Nucleus accumbens (tissue), 56 donors: Measurements from ENCODE around the gene FCGR2B.
"Not testable (repeated sequence)": the region's sequence is repeated elsewhere in the genome, so short reads cannot be mapped to it uniquely, and the experiment has no call there.

Source experiments
- DNase-seq, 56 donors: peaks; one replicate each; lab custom pipeline; 2025; lab: John Stamatoyannopoulos, UW

The FCGR2B gene

DNA sequence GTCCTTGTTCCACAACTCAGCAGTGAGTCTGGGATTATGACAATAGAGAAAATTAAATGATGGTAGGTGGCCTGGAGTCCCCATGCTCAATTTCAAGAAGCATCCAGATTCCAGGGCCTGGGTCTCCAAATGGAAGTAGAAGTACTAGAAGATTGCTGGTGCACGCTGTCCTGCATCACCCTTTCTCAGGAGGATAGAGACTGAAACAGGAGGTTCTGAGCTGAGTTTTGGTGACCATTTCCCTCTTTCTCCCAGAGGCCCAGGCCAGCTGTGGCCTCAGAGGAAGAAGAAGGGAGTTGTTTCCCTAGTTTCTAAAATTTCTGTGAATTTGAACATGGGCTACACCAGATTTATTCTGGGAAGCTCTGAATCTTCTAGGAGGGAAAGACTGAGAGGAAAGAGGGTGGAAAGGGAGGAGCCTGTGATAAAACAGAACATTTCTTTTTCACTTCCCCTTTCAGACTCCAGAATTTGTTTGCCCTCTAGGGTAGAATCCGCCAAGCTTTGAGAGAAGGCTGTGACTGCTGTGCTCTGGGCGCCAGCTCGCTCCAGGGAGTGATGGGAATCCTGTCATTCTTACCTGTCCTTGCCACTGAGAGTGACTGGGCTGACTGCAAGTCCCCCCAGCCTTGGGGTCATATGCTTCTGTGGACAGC lies at the start of gene FCGR2B:
Gene FCGR2B, plus strand, starts transcription at position 460 of the 656 bp plus-strand sequence. Its CDS starts 99 bp downstream, at position 559.
- DNase-seq = not testable (repeated sequence)

DNA sequence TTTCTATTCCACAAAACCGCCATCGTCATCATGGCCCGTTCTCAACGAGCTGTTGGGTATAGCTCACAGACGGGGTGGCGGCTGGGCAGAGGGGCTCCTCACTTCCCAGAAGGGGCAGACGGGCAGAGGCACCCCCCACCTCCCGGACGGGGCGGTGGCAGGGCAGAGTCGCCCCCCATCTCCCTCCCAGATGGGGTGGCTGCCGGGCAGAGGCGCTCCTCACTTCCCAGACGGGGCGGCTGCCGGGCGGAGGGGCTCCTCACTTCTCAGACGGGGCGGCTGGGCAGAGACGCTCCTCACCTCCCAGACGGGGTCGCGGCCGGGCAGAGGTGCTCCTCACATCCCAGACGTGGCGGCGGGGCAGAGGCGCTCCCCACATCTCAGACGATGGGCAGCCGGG lies 46.5 kb upstream of the FCGR2B start:
- DNase-seq = not testable (repeated sequence)

DNA sequence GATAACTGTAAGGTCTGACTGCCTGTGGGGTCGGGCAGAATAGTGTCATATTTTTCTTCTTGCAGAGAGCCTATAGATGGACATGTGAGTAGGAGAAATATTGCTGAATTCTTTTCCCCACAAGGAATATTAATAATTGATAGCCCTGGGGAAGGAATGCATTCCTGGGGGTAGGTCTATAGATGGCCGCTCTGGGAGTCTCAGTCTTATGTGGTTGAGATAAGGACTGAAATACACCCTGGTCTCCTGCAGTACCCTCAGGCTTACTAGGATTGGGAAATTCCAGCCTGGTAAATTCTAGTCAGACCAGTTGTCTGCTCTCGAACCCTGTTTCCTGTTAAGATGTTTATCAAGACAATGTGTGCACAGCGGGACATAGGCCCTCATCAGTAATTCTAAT lies 44.4 kb upstream of the FCGR2B start:
- not testable (repeated sequence) for DNase-seq

DNA sequence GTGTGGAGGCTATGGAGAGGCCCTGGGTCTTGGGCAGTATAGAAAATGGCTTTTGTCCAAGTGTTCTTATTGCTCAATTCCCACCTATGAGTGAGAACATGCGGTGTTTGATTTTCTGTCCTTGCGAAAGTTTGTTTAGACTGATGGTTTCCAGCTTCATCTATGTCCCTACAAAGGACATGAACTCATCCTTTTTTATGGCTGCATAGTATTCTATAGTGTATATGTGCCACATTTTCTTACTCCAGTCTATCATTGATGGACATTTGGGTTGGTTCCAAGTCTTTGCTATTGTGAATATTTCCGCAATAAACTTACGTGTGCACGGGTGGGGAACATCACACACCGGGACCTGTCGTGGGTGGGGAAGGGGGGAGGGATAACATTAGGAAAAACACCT lies 42.5 kb upstream of the FCGR2B start:
- not testable (repeated sequence) for DNase-seq

DNA sequence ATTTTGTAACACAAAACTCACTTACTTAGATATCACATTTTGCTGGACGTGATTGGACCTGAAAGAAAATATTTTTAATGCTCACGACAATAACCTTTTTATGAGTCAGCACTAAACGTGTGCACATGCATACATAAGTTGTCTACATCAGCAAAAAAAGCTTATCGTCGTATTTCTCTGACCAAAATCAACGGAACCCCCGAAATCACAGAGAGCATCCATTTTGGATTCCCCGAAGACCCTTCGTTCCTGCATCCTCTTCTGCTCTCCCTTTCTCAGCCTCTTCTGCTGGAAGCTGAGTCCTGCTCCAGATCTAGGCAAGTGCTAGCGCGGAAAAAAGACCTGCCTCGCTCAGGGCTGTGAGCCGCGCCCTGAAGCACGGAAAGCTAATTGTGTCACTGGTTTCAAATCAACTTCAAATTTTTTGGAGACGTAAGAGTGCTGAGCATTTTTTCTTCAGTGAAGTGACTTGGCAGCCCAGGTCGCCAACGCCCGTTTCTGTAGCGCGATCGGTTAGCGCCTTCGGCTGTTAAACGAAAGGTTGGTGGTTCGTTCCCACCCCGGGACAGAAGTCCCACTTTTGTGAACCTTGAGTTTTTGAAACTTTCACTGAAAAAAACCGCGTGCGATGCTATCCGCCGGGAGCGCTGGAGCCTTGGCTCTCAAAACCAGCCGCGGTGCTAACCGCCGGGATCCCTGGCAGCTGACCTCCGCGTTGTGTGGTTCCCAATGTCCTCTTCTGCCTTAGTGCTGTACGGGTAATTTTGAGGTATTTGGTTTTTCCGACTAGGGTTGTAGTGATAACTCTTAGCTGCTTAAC lies 41.6 kb upstream of the FCGR2B start:
- peak in 51 of 56 donors; percentile 3 to 94 (median 67) for DNase-seq

DNA sequence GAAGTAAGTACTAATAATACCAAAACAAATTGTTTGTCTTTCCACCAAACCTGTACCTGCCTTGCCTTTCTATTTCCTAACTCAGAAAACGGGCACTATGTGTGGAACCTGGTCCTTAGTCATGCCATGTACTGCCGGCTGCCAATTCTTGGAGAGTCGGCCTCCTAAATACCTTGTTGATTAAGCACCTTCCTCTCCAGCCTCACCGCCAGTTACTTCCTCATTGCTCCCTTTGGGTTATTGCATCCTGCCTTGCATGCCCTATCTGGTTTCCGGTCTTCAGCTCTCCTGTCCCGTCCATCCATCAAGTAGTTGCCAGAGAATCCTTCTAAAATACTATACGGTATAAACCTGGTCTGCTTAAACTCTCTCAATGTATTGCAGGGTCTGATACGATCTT lies 40.9 kb upstream of the FCGR2B start:
- DNase-seq = not testable (repeated sequence)

DNA sequence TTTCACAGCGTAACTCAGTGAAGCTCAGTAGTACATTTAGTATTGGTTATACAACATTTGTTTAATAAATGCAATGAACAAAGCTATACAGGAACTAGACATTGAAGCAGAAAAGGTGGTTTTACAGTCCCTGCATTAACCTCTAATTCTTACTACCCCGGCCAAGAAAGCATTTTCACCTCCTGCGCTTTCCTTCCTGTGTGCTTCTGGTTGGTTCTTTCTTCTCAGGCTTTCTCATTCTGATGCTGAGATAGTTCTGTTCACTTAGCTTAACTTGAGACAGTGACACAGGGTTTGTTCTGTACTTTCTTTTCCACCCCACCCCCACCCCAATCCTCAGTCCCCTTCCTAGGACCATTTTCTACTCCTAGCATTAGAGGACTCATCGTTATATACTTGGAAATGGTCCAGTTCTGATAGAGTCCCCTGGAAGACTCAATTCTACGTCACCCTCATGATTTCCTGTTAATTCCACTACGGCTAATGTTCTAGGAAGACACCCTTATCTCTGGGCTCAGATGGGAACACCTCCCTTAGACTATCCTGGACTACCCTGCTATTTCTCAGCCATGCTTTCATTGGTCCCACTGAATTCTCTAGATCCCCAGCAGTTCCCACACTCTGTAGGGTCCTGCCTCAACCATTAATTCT lies 39.4 kb upstream of the FCGR2B start:
- DNase-seq = not testable (repeated sequence)

DNA sequence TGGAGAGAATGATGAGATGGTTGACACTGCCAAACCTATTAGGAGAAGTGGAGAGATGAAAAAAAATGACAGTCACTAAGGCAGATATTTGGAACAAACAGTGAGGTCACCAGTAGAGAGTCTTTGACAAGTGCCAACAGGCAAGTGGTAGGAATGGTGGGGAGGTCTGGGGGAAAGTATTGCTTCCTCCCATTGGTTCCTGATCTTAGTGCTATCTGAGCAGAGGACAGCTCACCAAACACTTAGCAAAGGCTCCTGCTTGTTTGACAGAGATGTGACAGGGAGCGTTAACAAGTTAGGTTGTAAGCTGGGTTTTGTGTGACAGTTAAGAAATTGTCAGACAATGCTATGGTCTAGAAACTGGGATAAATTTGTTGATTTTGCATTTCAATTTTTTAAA lies 38.3 kb upstream of the FCGR2B start:
- DNase-seq = not testable (repeated sequence)

DNA sequence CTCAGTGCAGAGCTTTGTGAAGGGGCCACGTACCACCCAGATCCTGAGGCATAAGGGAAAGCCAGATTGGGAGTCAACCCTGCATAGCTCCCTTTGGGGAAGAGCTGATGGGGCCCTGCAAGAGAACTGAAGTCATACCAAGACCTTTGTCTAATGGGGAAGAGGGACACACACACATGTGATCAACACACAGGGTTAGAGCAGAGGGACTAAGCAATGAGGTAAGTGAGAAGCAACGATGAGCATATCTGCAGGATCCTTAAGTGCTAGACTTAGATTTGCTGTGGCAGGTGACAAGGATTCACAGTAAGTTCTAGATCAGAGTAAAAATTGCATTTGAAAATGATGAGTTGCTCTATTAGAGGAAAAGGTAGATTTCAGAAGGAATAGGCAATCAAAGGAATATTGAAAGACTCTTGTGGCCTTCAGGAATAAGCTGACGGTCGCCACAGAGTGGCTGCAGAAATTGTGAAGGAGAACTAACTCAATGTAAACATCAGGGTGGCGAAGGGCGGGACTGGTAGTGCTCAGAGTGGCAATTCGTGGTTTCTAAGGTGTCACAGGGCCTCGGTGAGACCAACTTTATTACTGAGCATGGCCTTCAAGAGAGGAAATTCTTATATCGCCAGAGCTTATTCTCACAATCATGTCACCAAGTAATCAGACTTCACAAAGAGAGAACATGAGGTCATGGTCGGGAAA lies 36.3 kb upstream of the FCGR2B start:
- not testable (repeated sequence) for DNase-seq

DNA sequence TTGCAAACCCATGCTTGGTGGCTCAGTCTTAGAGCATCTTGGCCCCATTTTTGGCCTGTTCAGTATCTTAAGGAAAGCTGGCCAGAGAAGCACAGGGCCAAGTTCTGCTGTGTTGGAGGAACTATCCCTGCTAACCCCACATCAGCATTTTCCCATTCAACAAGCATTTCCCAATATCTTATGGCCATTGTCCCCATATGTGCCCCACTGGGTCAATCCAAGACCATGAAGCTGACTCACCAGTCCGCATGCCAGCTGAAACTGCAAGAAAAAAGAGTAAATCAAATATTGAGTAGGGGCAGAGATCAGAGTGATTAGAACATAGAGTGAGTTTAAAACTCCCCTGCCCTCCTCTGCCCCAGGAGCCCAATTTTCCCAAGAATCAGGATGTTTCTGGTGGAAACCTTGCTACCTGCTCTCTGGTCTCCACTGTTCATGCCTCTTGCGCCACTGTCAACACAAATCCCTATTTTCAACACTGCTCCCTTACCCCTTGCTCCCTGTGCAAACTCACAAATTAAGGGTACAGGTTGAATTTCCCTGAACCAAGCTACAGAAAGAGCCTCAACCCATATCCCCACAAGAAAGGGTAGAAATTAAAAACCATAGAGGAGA lies 32.7 kb upstream of the FCGR2B start:
- DNase-seq = not testable (repeated sequence)

DNA sequence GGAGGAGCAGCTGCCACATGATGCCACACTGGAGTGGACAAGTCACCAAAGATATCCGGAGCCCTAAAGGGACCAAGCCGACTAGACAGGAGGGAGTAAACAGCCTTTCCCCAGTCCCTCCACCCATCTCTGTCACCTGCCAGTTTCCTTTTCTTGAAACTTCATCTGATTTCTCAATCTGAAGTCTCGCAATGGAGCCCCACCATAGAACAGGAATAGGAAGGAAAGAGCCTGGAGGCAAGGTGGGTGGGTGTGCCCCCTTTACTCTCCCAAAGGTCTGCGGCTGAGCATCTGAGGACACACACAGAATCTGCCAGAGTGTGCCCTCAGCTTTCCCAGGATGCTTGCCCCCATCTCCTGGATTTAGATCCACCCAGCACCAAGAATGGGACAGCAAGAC lies 31.9 kb upstream of the FCGR2B start, which contains the start of gene FCGR3B:
Gene FCGR3B, minus strand, starts transcription at position 101 of the 400 bp plus-strand sequence. Its CDS starts 82 bp downstream, at position 19.
- no peak for DNase-seq

DNA sequence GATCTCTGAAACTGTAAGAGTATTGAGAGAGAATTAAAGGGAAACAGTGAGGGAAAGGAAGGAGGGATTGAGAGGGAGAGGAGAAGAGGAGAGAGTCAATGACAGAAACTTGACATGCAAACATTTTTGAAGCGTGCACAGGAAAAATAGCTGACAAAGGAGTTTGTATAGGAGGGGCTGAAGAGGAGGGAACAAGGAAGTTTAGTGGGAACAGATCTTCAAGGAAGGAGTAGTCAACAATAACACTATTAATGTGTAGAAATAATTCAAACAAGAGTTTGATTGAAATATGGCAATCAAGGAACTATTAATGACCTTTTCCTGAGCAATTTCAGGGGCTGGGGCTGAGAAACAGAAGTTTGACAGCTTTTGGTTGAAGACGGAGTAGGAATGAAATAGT lies 27.9 kb upstream of the FCGR2B start:
- DNase-seq = not testable (repeated sequence)

DNA sequence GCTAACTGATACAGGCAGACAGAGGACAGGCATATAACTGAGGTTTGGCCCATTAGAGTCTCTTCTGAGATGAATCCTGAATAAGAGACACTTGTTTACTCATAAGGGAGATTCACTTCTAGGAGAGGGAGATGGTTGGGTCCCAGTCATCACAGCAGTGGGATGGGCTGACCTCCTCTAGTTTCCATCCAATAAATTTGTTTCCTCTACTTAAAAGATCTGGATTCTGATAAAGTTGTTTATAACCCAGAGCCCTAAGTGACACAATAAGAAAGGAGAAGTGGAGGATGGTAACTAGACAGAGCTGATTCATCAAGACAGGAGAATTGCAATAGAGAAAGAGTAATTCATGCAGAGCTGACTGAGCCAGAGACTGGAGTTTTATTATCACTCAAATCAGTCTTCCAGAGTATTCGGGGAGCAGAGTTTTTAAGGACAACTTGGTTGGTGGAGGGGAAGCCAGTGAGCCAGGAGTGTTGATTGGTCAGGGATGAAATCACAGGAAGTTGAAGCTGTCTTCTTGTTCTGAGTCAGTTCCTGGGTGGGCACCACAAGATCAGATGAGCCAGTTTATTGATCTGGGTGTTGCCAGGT lies 26.7 kb upstream of the FCGR2B start:
- DNase-seq = not testable (repeated sequence)

DNA sequence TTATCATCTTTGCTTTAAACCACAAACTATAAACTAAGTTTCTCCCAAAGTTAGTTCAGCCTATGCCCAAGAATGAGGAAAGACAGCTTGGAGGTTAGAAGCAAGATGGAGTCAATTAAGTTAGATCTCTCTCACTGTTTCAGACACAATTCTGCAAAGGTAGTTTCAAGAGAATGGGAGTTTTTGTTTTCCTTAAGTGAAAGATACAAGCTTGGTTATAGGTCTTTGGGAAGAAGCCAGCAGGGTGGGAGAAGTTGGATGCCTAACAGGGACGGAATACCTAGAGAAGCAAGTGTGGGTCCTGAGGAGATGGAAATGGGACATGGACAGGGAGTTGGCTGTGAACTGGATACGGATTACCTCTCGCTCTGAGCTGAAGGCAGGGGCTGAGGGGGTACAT lies 26.0 kb upstream of the FCGR2B start:
- DNase-seq = not testable (repeated sequence)

DNA sequence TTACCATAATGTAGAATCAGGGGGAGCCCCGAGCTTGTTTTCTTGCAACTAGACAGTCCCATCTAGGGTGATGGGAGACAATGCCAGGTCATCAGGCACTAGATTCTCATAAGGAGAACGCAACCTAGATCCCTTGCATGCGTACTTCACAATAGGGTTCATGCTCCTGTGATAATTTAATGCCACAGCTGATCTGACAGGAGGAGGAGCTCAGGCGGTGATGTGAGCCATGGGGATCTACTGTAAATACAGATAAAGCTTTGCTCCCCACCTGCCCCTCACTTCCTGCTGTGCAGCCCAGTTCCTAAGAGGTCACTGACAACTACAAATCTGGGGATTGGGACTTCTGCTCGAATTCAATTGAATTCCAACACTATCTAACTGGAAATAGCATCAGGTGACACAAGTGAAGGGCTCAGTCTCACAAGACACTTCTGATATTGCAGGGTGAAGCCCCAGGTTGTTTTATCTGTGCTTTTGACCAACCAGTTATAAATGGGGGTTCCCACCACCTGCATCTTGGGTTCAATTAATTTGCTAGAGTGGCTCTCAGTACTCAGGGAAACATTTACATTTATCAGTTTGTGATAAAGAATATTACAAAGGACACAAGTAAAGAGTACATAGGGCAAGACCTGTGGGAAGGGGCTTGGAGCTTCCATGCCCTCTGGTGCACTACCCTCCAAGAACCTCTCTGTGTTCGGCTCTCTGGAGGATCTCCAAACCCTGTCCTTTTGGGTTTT lies 24.5 kb upstream of the FCGR2B start:
- DNase-seq = not testable (repeated sequence)

DNA sequence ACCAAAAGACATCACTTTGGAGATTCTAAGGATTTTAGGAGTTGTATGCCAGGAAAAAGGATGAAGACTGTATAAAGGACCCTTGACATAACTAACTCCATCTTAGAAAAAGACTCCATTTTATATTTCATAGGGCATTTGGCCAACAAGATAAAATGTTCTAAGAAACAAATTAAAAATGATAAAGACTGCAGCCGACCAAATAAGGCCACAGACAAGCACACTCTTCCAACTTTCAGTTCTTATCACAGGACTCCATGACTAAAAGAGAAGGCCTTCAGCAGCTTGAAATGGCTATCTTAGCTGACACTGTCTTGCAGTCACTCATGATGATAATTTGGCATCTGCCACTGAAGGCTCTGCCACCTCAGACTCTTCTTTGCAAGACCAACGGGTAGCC lies 23.7 kb upstream of the FCGR2B start:
- not testable (repeated sequence) for DNase-seq

DNA sequence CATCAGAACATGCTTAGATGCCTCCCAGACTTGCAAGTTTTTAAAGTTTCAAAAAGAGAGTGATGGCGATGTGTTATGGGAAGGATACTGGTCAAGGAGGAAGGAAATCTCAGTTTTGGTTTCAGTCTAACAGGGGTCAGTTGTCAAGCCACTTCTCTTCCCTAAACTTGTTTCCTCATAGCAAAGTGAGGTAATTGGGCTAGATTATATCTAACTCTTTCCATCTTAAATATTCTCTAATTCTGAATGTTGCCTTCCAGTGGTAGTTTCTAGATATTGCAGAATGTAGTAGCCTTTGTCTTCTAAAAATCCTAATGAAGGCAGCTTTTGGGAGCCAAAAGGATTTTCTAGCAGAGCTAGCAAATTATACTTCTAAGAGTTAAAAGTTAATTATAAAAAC lies 20.2 kb upstream of the FCGR2B start:
- DNase-seq = not testable (repeated sequence)

DNA sequence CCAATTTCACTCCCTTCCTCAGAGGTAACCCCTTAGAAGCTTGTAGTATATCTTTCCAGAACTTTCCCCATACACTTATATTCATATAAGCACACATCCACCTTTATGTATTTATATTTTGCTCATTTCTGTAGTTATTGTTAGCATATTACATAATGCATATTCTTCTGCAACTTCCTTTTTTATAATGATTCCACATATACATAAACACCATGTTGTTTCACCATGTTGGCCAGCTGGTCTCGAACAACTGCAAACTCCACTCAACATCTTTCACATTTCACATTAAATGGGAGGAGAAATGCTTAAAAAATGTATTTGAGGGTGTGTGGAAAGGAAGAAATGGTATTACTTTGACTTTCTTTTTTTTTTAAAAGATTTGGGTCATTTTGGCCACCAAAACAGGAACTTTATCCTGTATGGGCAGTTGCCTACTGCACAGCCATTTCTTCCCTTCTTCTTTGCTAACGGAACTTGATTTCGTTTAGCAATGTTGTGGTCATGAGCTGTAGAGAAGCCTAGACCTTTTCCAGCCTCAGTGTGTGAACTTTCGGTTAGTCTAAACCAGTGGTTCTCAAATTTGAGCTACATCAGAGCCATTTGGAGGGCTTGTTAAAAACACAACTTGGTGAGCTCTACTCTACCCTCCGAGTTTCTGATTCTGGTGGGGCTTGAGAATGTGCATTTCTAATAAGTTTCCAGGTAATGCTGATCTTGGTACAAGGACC lies 19.3 kb upstream of the FCGR2B start:
- DNase-seq = not testable (repeated sequence)
